Measurements from ENCODE around the gene AUH. TPM values are rescaled to one million over a fixed set of nuclear protein-coding genes. Genes with fewer than 3 reads are reported as not detected.

The AUH gene
- total and polyA plus RNA-seq, 9 of the 15 experiments (the other 6 are each of a cell fraction or from before 2014, with no cell fraction given) = 3.4 to 29.0 (median 10.1) TPM

- TF ChIP-seq IRF9 (tag; IDR thresholded peaks at IDR 0.05) (no peak), MYNN (IDR thresholded peaks at IDR 0.05) (no peak), MYNN (CRISPR knock-in tag; IDR thresholded peaks at IDR 0.05) (no peak), ZBTB43 (CRISPR knock-in tag; IDR thresholded peaks at IDR 0.05) (no peak), BHLHE40 (IDR thresholded peaks at IDR 0.05; ENCODE audit: low read length) (no peak), POLR2AphosphoS5 (IDR thresholded peaks at IDR 0.05; ENCODE audit: control insufficient read depth, insufficient read depth, low read depth, low read length) (no peak), ZBTB33 (CRISPR knock-in tag; IDR thresholded peaks at IDR 0.05) (no peak), MAFG (tag; conservative IDR thresholded peaks at IDR 0.05) (peak; percentile 53), TAF7 (tag; IDR thresholded peaks at IDR 0.05) (no peak), ZNF311 (CRISPR knock-in tag; IDR thresholded peaks at IDR 0.05) (no peak), ZNF316 (IDR thresholded peaks at IDR 0.05) (0 out of 2 replicates have a peak, but pooled peaks have one; percentile 24), HNRNPLL (IDR thresholded peaks at IDR 0.05; ENCODE audit: low read depth, low read length, poor library complexity, severe bottlenecking) (no peak), MAX (CRISPR knock-in tag; IDR thresholded peaks at IDR 0.05) (no peak), POLR3A (IDR thresholded peaks at IDR 0.05; ENCODE audit: borderline replicate concordance, extremely low read depth, insufficient read depth, insufficient read length) (no peak), SLC30A9 (CRISPR knock-in tag; IDR thresholded peaks at IDR 0.05) (no peak), SMARCA5 (IDR thresholded peaks at IDR 0.05) (no peak), ZNF280A (IDR thresholded peaks at IDR 0.05; ENCODE audit: low read depth, partially characterized antibody) (no peak), GTF2A2 (tag; IDR thresholded peaks at IDR 0.05) (no peak), EGR1 (conservative IDR thresholded peaks at IDR 0.05) (no peak), NFXL1 (CRISPR knock-in tag; IDR thresholded peaks at IDR 0.05) (no peak), ZBTB7A (IDR thresholded peaks at IDR 0.05; ENCODE audit: borderline replicate concordance, control insufficient read depth, low read depth, low read length) (0 out of 2 replicates have a peak, but pooled peaks have one; percentile 31), ATF1 (CRISPR knock-in tag; IDR thresholded peaks at IDR 0.05) (no peak), ATF1 (tag; IDR thresholded peaks at IDR 0.05) (no peak), ETV5 (CRISPR knock-in tag; IDR thresholded peaks at IDR 0.05; ENCODE audit: low read depth) (no peak), PTTG1 (tag; IDR thresholded peaks at IDR 0.05; ENCODE audit: low read depth) (no peak), GABPA (tag; conservative IDR thresholded peaks at IDR 0.05; ENCODE audit: low read depth) (no peak)
These were observed 175.0 kb downstream of the AUH start (continued) for GRCh38 chr9:91186632-91187108.

Measured in K562 (cell line).